ENCODE measurements around the gene CDCA8. TPM values are rescaled to one million over a fixed set of nuclear protein-coding genes. Genes with fewer than 3 reads are reported as not detected.

CDCA8 gene
- total RNA-seq, 6 experiments from 2014 or later, result 0.31 to 2.2 (median 0.76) TPM

DNA sequence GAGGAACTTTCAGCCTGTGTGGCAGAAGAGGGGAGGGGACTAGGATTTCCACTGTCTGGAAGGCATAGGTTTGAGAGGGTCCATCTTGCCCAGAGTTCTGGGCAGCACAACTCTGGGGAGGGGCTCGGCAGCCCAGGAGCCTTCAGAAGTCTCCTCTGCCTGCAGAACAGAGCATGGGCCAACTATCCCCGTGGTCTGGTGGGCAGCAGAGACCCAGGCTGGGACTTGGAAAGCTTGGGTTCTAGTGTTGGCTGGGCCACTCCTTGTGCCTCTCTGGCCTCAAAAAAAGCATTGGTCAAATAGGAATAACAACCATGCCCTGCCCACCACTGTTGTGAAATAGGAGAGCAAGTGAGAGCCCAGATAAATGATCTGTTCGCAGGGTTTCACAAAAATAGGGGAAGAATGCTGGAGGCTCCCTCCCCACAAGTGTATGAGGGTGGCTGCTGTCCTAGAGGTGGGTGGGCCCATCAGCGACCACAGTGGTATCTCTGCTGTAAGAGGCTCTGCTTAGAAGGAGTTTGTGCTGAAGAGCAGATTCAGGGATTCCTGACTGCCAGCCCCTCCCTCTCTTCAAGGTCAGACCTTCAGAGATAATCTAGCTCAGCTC lies 63.7 kb downstream of the CDCA8 start:
- no peak overlapping the region for H3K4me3 ChIP-seq
- no peak for ATAC-seq
- no peak overlapping the region for H3K27ac ChIP-seq
- intact Hi-C loops (cut with DNase I), result no loop called here
- TF ChIP-seq POLR2A (IDR thresholded peaks at IDR 0.05), result no peak
- no peak for TF ChIP-seq CTCF (IDR thresholded peaks at IDR 0.05)
- H3K4me1 ChIP-seq, result no peaks in the 10 kb centered on the region
- no peak for DNase-seq
- no peaks in the 10 kb centered on the region for H3K36me3 ChIP-seq
- no peaks in the 10 kb centered on the region for H3K27me3 ChIP-seq
- WGBS (ENCODE audit: insufficient coverage, low coverage, low lambda C conversion rate, missing lambda C conversion rate), result 37% methylated on average over 3 of the region's 4 CpGs
- H3K9me3 ChIP-seq, result no peaks in the 10 kb centered on the region

Small RNAs within 50 kb of the gene (small RNA-seq; reads per million reads assigned to genes)
- 0 reads per million in 2 experiments for gene RF00019

Other genes starting within 250 kb of the CDCA8 start
- gene ZC3H12A, start 217.9 kb upstream of the CDCA8 start, total RNA-seq, result 10 to 100 TPM in 3 of 6 experiments, 1 to 10 TPM in 3; 2.7 to 21.9 (median 8.3) TPM
- 10 to 100 TPM; 12.9 to 55.9 (median 32.8) TPM for gene MEAF6, start 177.8 kb upstream of the CDCA8 start, total RNA-seq
- 10 to 100 TPM in 2 of 6 experiments, 1 to 10 TPM in 4; 6.2 to 10.6 (median 8.8) TPM for gene SNIP1, start 138.2 kb upstream of the CDCA8 start, total RNA-seq
- 10 to 100 TPM in 1 of 6 experiments, 1 to 10 TPM in 5; 4.1 to 13.6 (median 7.3) TPM for gene DNALI1, start 135.6 kb upstream of the CDCA8 start, total RNA-seq
- gene GNL2, start 96.6 kb upstream of the CDCA8 start, total RNA-seq, result 10 to 100 TPM; 10.4 to 29.0 (median 19.9) TPM
- gene RSPO1, start 57.6 kb upstream of the CDCA8 start, total RNA-seq, result not detected
- under 1 TPM in 2 of 6 experiments, not detected in 4; 0.07 to 0.16 TPM for gene EPHA10, start 72.6 kb downstream of the CDCA8 start, total RNA-seq
- 1 to 10 TPM; 3.2 to 9.4 (median 5.4) TPM for gene MANEAL, start 101.3 kb downstream of the CDCA8 start, total RNA-seq
- gene C1orf122, start 115.3 kb downstream of the CDCA8 start, total RNA-seq, result 10 to 100 TPM; 23.0 to 61.7 (median 27.9) TPM
- 10 to 100 TPM in 2 of 6 experiments, 1 to 10 TPM in 4; 4.4 to 18.3 (median 6.4) TPM for gene YRDC, start 115.7 kb downstream of the CDCA8 start, total RNA-seq
- 10 to 100 TPM in 1 of 6 experiments, 1 to 10 TPM in 5; 3.5 to 10.3 (median 6.1) TPM for gene MTF1, start 167.1 kb downstream of the CDCA8 start, total RNA-seq

Measured in right lobe of liver (tissue), 6 donors.